ENCODE measurements around the gene LBH. TPM values are rescaled to one million over a fixed set of nuclear protein-coding genes. Genes with fewer than 3 reads are reported as not detected.

LBH gene
- total RNA-seq, 1 donor from 2014 or later: 56.4 TPM

- no peak for DNase-seq
Measured at GRCh38 chr2:30306522-30306921, 75.2 kb downstream of the LBH start.

- DNase-seq: no peak
Measured at GRCh38 chr2:30308280-30308679, 76.9 kb downstream of the LBH start.

Small RNA genes within 50 kb of the gene (small RNA-seq; reads per million reads assigned to genes)
- not detected for gene SNORA10B (ENCODE audit: low replicate concordance)

Other genes with a start within 250 kb of the LBH start
- 52.4 TPM for gene YPEL5, start 84.5 kb upstream of the LBH start, total RNA-seq
- gene LCLAT1, start 215.7 kb downstream of the LBH start, total RNA-seq: 20.0 TPM

Measured in tongue (tissue), 3 donors.